ENCODE results near the gene FARSB.

Gene FARSB

GRCh38 chr2:222563936-222564335 is 92.0 kb downstream of the FARSB start:
- no peaks in the 10 kb centered on the region; the same call in 1 of the 2 replicates for H3K4me1 ChIP-seq (ENCODE audit: control insufficient read depth, insufficient read depth, low read length)

GRCh38 chr2:222563106-222563718 is 92.7 kb downstream of the FARSB start:
- H3K27ac ChIP-seq (ENCODE audit: extremely low read depth, low read depth, low read length) = no peak overlapping the region
- TF ChIP-seq ZNF561 (tag by site-specific recombination; IDR thresholded peaks at IDR 0.05; ENCODE audit: borderline replicate concordance) = no peak
- TF ChIP-seq ZBTB11 (tag by site-specific recombination; conservative IDR thresholded peaks at IDR 0.05; ENCODE audit: low read depth) = no peak
- no peak for TF ChIP-seq ZNF23 (tag by site-specific recombination; IDR thresholded peaks at IDR 0.05; ENCODE audit: borderline replicate concordance)
- TF ChIP-seq ZNF138 (tag by site-specific recombination; IDR thresholded peaks at IDR 0.05; ENCODE audit: borderline replicate concordance) = no peak
- TF ChIP-seq ZNF692 (tag by site-specific recombination; IDR thresholded peaks at IDR 0.05) = no peak
- TF ChIP-seq ZNF785 (tag by site-specific recombination; IDR thresholded peaks at IDR 0.05) = no peak
- peaks cover 0 to 49% of the 10 kb centered on the region in 2 experiments; a peak in 1 of 3 replicates for H3K36me3 ChIP-seq (ENCODE audit: control insufficient read depth in 2 of 2, insufficient read depth in 1 of 2, low read length in 2 of 2)
- ChIA-PET POLR2A (no interaction called here), CTCF (interaction anchor here (0.5 to 2.2 kb wide), 4 partner anchors 113 to 489 kb away, joined by 3 to 6 read pairs (median 4); partner anchors contain the start of gene PAX3)
- no peaks in the 10 kb centered on the region for H3K9me3 ChIP-seq (ENCODE audit: control insufficient read depth, insufficient read depth, low read depth, low read length)
- no peaks in the 10 kb centered on the region for H3K4me1 ChIP-seq (ENCODE audit: control insufficient read depth, insufficient read depth, low read length)
- no peak overlapping the region for H3K4me3 ChIP-seq (ENCODE audit: low read depth, low read length)

More at GRCh38 chr2:222563936-222564335, 92.0 kb downstream of the FARSB start:
- no peak overlapping the region for H3K4me3 ChIP-seq (ENCODE audit: low read depth, low read length)
- ChIA-PET CTCF (interaction anchor here (1.8 to 2.2 kb wide), 3 partner anchors 246 to 490 kb away, joined by 3 to 6 read pairs (median 5); partner anchors contain the start of gene PAX3), POLR2A (no interaction called here)
- H3K36me3 ChIP-seq (ENCODE audit: control insufficient read depth in 2 of 2, insufficient read depth in 1 of 2, low read length in 2 of 2) = peaks cover 0 to 45% of the 10 kb centered on the region in 2 experiments; a peak in 2 of 3 replicates
- no peaks in the 10 kb centered on the region for H3K9me3 ChIP-seq (ENCODE audit: control insufficient read depth, insufficient read depth, low read depth, low read length)
- TF ChIP-seq SP2 (tag by site-specific recombination; IDR thresholded peaks at IDR 0.05) (no peak), MYNN (tag by site-specific recombination; IDR thresholded peaks at IDR 0.05; ENCODE audit: borderline replicate concordance) (no peak), ZNF398 (tag by site-specific recombination; IDR thresholded peaks at IDR 0.05) (no peak), WT1 (tag by site-specific recombination; IDR thresholded peaks at IDR 0.05) (no peak), ELK4 (IDR thresholded peaks at IDR 0.05; ENCODE audit: borderline replicate concordance, low read depth, low read length) (no peak), ZBTB8A (tag by site-specific recombination; IDR thresholded peaks at IDR 0.05) (no peak), ZNF610 (tag by site-specific recombination; IDR thresholded peaks at IDR 0.05; ENCODE audit: borderline replicate concordance) (no peak)
- no peak overlapping the region for H3K27ac ChIP-seq (ENCODE audit: extremely low read depth, low read depth, low read length)

Data from HEK293 (cell line).